ENCODE data around the gene MAZ.
A peak's percentile ranks its signal among the peaks of the same experiment; 100 is the strongest.
"Not testable (repeated sequence)": the region's sequence is repeated elsewhere in the genome, so short reads cannot be mapped to it uniquely, and the experiment has no call there.

Gene MAZ
- long read RNA-seq, transcript MAZ-214 (3 exons, 1,464 nt): major isoform, 394 of 711 reads
- long read RNA-seq, transcript MAZ-210 (3 exons, 1,455 nt): minor isoform, 5 of 711 reads
- long read RNA-seq, partial matches to known transcripts: 302 of 711 reads
- long read RNA-seq, other reads (novel, unspliced or antisense): 6 of 711 reads

DNA sequence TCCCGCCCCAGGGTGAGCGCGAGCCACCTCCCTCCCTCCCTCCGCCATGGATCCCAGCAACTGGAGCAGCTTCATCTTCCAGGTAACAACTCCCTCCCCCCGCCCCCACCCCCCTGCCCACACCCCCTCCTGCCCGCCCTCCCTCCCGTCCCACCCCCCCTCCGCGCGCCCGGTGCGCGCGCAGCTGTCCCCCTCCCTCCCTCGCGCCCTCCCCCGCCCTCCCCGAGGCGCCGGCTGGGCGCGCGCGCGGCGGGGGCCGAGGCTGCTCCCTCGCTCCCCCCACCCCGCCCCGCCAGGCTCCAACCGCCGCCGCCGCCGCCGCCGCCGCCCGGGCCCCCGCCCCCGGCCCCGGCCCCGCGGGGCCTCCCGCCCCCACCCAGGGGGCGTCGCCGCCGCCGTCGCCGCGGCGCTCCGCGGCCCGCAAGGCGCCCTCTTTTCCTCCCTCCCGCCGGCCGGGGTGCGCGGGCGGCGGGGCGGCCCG lies at the start of gene MAZ:
Gene MAZ, plus strand, starts transcription at position 431 of the 481 bp plus-strand sequence. CDS start 173 bp downstream, outside the sequence.
- DNase-seq (ENCODE audit: low read depth in 1 of 2, low spot score in 1 of 2): no peak
- H3K27ac ChIP-seq (replicated peaks): peak within 1 kb of the TSS; percentile 99
- peak within 1 kb of the TSS; percentile 56 for H3K4me3 ChIP-seq (replicated peaks; ENCODE audit: insufficient read depth, low read length)
- TF ChIP-seq, protein P1, sequence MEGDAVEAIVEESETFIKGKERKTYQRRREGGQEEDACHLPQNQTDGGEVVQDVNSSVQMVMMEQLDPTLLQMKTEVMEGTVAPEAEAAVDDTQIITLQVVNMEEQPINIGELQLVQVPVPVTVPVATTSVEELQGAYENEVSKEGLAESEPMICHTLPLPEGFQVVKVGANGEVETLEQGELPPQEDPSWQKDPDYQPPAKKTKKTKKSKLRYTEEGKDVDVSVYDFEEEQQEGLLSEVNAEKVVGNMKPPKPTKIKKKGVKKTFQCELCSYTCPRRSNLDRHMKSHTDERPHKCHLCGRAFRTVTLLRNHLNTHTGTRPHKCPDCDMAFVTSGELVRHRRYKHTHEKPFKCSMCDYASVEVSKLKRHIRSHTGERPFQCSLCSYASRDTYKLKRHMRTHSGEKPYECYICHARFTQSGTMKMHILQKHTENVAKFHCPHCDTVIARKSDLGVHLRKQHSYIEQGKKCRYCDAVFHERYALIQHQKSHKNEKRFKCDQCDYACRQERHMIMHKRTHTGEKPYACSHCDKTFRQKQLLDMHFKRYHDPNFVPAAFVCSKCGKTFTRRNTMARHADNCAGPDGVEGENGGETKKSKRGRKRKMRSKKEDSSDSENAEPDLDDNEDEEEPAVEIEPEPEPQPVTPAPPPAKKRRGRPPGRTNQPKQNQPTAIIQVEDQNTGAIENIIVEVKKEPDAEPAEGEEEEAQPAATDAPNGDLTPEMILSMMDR (IDR thresholded peaks at IDR 0.05; ENCODE audit: insufficient read depth, low read length): no peak
- H3K27me3 ChIP-seq (ENCODE audit: insufficient read depth, poor library complexity, severe bottlenecking): no peaks in the 10 kb centered on the region

- TF ChIP-seq REST (IDR thresholded peaks at IDR 0.05; ENCODE audit: insufficient replicate concordance, low read depth) (no peak), POLR2AphosphoS5 (IDR thresholded peaks at IDR 0.05; ENCODE audit: low read depth) (no peak), SPI1 (IDR thresholded peaks at IDR 0.05; ENCODE audit: borderline replicate concordance, low read depth) (no peak), GABPA (IDR thresholded peaks at IDR 0.05; ENCODE audit: low read depth) (no peak)
- TF ChIP-seq, protein P1 (IDR thresholded peaks at IDR 0.05; ENCODE audit: insufficient read depth, low read length): no peak
- no peak for DNase-seq (ENCODE audit: low read depth in 1 of 2, low spot score in 1 of 2)
Measured at GRCh38 chr16:29756654-29757053, 49.7 kb upstream of the MAZ start.

GRCh38 chr16:29757086-29757485 lies 49.2 kb upstream of the MAZ start:
- not testable (repeated sequence) for H3K27me3 ChIP-seq (ENCODE audit: insufficient read depth, poor library complexity, severe bottlenecking); DNase-seq (ENCODE audit: low read depth in 1 of 2, low spot score in 1 of 2); H3K4me3 ChIP-seq (replicated peaks; ENCODE audit: insufficient read depth, low read length); H3K27ac ChIP-seq (replicated peaks)

More at GRCh38 chr16:29756654-29757053, 49.7 kb upstream of the MAZ start:
- H3K27ac ChIP-seq (replicated peaks): no peak overlapping the region
- H3K4me3 ChIP-seq (replicated peaks; ENCODE audit: insufficient read depth, low read length): no peak overlapping the region
- no peaks in the 10 kb centered on the region for H3K27me3 ChIP-seq (ENCODE audit: insufficient read depth, poor library complexity, severe bottlenecking)

GRCh38 chr16:29757950-29758466 lies 48.3 kb upstream of the MAZ start:
- DNase-seq (ENCODE audit: low read depth in 1 of 2, low spot score in 1 of 2): peak in 1 of 2 experiments; percentile 32
- Histone ChIP-seq H3K4me3 (replicated peaks; ENCODE audit: insufficient read depth, low read length) (no peak overlapping the region), H3K27me3 (ENCODE audit: insufficient read depth, poor library complexity, severe bottlenecking) (no peaks in the 10 kb centered on the region), H3K27ac (replicated peaks) (peak overlapping the region; percentile 41)
- TF ChIP-seq REST (IDR thresholded peaks at IDR 0.05; ENCODE audit: insufficient replicate concordance, low read depth) (no peak), SPI1 (IDR thresholded peaks at IDR 0.05; ENCODE audit: borderline replicate concordance, low read depth) (no peak), GABPA (IDR thresholded peaks at IDR 0.05; ENCODE audit: low read depth) (no peak), POLR2AphosphoS5 (IDR thresholded peaks at IDR 0.05; ENCODE audit: low read depth) (no peak)
- TF ChIP-seq, protein P1 (IDR thresholded peaks at IDR 0.05; ENCODE audit: insufficient read depth, low read length): no peak

Data from HL-60 (cell line).